DOHH2 (cell line): ENCODE results near the gene EPAS1.

Experiments
- EZH2phosphoT487 ChIP-seq: fragments of 200-600 bp; sonication (generic); IDR thresholded peaks from 2 replicates; pipeline ENCODE4 v1.6.1; 2017; ENCODE audit warnings: borderline replicate concordance, mild to moderate bottlenecking, antibody characterized with exemption, low read length, moderate library complexity, mixed read lengths
- TF ChIP-seq, protein P1 (sequence below): fragments of 200-600 bp; sonication (generic); IDR thresholded peaks from one replicate; pipeline ENCODE4 v1.5.1; 2014; ENCODE audit warnings: antibody characterized with exemption, mild to moderate bottlenecking, low read depth, low read length; ENCODE audit not compliant: poor library complexity, severe bottlenecking

DNA sequence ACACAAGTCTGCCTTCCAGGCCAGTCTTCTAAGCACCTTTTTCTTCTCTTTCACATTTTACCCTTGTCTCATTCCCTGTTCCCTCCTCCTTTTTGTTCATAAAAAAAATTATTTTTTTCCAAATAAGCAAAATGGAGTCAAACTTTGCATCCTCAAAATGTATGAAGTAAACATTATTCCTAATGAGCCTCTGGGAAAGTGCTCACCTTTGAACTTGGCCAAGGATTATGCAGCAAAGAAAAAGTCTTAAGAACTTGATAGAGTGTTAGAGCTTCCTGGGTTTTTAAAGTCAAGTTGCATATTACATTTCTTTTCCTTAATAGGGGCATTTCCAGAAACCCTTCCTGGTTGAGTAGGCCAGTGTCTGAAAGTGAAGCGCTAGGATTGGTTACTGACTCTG is 31.6 kb downstream of the EPAS1 start:
- TF ChIP-seq, protein P1, sequence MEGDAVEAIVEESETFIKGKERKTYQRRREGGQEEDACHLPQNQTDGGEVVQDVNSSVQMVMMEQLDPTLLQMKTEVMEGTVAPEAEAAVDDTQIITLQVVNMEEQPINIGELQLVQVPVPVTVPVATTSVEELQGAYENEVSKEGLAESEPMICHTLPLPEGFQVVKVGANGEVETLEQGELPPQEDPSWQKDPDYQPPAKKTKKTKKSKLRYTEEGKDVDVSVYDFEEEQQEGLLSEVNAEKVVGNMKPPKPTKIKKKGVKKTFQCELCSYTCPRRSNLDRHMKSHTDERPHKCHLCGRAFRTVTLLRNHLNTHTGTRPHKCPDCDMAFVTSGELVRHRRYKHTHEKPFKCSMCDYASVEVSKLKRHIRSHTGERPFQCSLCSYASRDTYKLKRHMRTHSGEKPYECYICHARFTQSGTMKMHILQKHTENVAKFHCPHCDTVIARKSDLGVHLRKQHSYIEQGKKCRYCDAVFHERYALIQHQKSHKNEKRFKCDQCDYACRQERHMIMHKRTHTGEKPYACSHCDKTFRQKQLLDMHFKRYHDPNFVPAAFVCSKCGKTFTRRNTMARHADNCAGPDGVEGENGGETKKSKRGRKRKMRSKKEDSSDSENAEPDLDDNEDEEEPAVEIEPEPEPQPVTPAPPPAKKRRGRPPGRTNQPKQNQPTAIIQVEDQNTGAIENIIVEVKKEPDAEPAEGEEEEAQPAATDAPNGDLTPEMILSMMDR, result no peak
- no peak for TF ChIP-seq EZH2phosphoT487
